NCI-H2029 treated with DMSO at 0.1 percent for 48 hours (cell line): ENCODE results near the gene FYB1.

Experiments
- DNase-seq: peaks from one replicate; lab custom pipeline; 2025; lab: John Stamatoyannopoulos, UW

The FYB1 gene

GRCh38 chr5:39206630-39207321, 12.6 kb downstream of the FYB1 start:
- no peak for DNase-seq

DNA sequence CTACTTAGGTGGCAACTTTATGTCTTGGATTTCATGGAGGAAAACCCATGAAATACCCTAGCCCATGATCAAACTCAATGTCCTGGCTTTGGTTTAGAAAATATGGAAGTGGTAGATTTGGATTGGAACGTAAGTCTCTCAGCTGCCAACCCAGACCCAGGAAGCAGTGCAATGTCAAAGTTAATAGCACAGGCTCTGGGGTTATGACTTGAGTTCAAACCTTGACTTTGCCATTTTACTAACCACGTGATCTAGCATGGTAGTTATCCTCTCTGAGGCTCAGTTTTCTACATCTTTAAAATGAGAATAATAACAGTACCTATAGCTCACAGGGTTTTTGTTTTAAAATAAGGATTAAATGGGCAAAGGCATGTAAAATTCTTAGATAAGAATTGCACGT, 13.8 kb downstream of the FYB1 start:
- no peak for DNase-seq

GRCh38 chr5:39203951-39204350, 15.4 kb downstream of the FYB1 start:
- no peak for DNase-seq

DNA sequence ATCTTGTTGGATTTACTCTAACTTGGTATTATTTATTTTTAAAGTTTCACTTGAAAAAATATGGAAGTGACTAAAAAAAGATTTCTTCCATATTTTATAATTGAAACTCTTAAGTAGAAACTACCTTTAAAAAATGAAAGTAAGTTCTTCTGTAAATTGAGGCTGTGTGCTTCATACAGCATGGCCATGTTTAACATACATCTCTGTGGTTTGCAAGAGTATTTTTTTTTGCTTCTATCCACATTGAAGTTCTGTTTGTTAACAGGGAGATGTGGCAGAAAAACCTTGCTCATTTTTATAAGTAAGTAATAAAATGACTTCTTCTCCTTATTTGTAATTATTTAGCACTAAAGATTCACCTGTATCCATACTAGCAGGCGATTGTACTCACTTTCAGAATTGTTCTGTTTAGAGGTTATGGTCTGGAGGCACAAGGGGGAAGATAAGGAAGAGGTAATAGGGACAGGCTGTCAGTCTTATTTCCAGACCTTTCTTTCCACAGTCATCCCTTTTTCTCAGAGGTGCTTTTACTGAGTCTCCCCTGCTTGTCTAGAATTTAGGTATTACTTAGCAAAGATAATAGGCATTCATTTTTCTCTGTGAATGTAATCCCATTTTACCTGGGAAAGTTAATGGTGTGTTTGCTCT, 16.0 kb downstream of the FYB1 start:
- DNase-seq: no peak

- DNase-seq: no peak
Observed at GRCh38 chr5:39202597-39203274, 16.6 kb downstream of the FYB1 start.

GRCh38 chr5:39201781-39202596, 17.4 kb downstream of the FYB1 start:
- DNase-seq: no peak

DNA sequence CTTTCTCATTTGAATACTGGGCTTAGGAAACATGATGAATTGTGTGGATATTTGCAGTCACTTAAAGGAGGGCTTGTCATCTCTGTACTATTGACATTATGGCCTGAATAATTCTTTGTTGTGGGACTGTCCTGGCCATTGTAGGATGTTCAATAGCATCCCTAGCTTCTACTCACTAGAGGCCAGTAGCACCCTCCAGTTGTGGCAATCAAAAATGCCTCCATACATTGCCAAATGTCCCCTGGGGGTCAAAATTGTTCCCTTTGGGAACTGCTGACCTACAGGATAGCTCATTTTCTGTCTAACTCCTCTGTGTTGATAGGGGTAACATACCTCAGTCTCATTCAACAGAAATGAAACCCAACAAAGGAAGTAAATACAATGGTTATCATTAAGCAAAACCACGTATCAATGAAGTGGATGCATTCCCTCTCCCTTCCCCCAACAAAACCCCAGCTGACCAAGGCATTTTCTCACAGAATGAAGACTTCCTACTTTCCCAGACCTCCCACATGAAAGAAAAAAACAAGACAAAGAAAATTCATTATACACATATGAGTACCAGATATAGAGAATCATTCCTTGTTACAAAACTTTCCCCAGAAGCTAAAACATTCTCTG, 18.1 kb downstream of the FYB1 start:
- DNase-seq: no peak

- DNase-seq: no peak
Observed at GRCh38 chr5:39200081-39200480, 19.3 kb downstream of the FYB1 start.

DNA sequence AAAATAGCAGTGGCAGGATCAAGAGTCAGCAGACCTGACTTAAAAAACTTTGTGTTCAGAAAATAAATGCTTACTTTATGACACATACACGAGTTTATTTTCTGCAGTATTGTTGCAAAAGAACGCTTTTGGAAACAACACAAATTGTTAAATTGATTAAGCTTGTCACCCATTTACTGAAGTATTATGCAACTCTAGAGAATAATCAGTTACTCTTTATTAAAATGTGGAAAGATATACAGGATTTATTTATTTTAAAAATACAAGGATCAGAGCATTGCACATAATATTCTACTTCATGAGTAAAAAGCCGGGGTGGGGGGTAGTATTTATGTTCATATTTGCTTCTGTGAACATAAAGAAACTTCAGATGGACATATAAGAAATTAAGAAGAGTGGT, 20.0 kb downstream of the FYB1 start:
- DNase-seq: no peak

GRCh38 chr5:39198127-39198526, 21.2 kb downstream of the FYB1 start:
- no peak for DNase-seq

GRCh38 chr5:39197556-39197955, 21.8 kb downstream of the FYB1 start:
- no peak for DNase-seq

- DNase-seq: no peak
Observed at GRCh38 chr5:39195198-39195826, 24.1 kb downstream of the FYB1 start.

DNA sequence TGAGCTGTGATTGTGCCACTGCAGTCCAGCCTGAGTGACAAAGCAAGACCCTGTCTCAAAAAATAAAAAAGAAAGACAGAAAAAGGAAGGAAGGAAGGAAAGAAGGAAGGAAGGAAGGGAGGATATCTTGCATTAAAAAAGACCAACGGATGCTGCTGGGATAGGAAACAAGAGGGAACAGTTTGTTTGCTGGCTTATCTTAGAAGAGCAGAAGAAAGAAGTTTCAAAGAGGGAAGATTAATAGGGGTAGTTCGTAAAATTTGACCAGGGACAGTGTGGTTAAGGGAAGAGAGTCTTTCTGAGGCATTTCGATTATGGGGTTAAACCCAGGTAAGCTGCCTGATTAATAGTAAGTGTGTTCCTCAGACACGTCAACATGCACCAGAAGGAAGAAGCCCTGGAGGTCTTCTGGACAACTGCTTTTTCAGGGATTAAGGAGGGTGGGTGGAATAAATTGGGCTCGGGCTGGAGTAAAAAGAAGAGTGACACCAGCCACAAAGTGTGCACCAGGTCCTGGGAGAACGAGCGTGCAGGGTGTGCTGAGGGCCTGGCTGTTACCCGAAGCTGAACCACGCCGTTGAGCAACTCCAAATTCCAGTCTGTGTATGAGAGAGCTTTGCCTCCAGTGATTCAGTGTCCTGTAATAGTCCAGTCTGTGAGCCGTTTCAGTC, 24.8 kb downstream of the FYB1 start:
- DNase-seq: no peak

DNA sequence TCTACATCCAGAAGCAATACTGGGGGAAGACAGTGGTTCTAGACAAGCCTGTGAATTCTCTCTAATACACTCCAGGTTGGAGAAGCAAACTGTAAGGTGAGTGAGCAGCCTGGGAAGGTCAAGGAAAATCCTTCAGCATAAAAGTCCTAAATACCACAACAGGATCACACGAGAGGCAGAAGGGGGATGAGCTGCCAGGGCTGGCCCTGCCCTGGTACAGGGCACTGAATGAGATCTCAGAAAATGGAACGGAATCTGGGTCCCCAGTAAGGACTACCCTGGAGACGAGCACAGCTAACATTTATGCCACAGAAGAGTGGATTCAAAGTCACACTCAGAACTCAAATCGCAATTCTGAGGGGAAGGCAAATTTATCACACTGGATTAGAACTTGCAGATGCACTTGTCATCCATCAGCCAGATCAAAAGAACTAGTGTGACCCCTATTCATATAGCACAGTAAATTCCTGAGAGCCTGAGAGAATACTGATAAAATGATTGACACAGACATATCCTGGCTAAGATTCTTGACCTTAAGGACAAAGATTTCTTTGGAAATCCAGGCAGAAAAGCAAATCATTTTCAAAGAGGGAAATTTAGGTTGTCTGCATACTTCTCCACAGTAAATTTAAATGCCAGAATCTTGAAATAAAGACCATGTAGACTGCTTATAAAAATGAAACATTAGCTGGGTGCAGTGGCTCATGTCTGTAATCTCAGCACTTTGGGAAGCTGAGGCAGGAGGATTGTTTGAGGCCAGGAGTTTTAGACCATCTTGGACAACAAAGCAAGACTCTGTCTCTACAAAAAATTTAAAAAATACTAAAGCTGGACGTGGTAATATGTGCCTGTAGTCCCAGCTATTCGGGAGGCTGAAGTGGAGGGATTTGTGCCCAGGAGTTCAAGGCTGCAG, 25.6 kb downstream of the FYB1 start:
- DNase-seq: no peak

DNA sequence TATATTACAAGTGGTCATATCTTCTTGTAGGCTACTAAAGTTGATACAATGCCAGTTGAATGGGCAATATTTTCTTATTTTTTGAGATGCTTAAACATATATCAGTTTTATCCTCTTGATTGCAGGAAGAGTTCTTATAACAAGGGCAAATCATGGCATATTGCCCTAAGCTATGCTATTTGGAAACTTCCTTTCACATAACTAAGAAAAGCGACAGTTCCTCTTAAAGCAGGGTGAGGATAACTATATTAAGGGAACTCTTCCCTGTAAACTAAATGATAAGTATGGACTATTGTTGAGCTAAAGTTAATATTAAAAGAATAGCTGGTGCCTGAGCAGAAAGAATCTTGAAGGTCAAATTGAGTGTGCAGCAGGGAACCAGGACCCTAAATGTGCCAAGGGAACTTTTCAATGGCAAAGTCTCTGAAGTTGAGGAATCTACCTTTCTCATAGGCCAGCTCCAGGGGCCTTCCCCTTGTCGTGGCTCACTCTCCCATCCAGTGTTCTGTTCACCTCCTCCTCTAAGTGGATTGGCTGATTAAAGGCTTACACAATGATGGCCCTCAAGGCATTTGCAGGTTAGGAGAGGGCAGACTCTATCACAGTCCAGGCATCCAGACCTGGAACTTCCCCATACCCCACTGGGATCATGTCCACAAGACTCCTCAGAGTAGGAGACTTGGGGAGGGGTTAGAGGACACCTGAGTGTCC, 26.8 kb downstream of the FYB1 start:
- DNase-seq: no peak

DNA sequence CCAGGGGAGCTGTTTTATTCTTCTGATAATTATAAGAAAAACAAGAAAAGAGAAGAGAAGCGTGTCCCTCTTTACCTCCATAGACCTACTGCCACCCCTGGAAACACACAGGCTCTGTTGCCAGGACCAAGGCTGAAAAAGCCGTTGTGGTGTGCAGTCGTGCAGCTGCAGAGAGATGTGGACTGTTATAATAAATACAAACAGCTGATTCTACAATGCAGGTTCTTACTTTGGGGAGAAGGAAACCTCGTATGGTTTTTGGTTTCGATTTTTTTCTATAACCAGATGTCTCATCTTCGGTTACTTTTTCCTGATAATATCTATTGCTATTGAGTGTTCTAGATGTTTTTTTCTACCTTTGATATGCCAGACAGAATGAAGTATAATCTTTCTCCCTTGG, 28.1 kb downstream of the FYB1 start:
- no peak for DNase-seq

GRCh38 chr5:39190311-39191102, 28.9 kb downstream of the FYB1 start:
- no peak for DNase-seq

GRCh38 chr5:39189292-39189955, 29.9 kb downstream of the FYB1 start:
- no peak for DNase-seq
